ENCODE results near the gene KRT33B. TPM values are rescaled to one million over a fixed set of nuclear protein-coding genes. Genes with fewer than 3 reads are reported as not detected.

The KRT33B gene
- not detected for polyA plus RNA-seq
- long read RNA-seq, donor 1: 0 reads
- long read RNA-seq, donor 2: 0 reads
- long read RNA-seq, donor 3: 0 reads
- long read RNA-seq, donor 4: 0 reads
- long read RNA-seq, donor 5: 0 reads
- long read RNA-seq, donor 6: 0 reads
- long read RNA-seq, donor 7: 0 reads
- long read RNA-seq, donor 8: 0 reads
- long read RNA-seq, donor 9: 0 reads
- long read RNA-seq, donor 10: 0 reads
- long read RNA-seq, donor 11: 0 reads

DNA sequence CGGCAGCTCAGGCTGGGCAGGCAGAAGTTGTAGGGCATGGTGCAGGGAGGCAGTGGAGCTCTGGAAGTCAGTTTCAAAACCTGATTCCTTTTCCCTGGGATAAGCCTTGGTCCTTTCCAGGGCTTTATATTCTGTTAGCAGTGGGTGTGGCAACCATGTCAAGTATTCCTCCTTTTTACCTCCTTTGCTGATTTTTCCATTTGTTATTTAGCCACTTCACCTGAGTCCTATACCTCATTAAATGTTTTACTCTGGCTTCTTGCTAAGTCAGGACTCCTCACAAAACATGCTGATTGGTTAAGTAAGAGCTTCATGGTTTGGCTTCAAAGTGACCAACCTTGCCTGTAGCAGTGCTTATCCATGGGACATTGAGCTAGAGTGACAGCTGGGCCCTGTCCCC lies at the start of gene KRT33B:
TSS of gene KRT33B (minus strand) at position 101 of the 400 bp plus-strand sequence. CDS start at position 38, 63 bp downstream.
- H3K27ac ChIP-seq (ENCODE audit: low read length): no peak within 1 kb of the TSS
- no peak within 1 kb of the TSS for H3K4me3 ChIP-seq (ENCODE audit: low read length)
- H3K9me3 ChIP-seq (ENCODE audit: control insufficient read depth, low read depth, low read length): no peaks in the 10 kb centered on the region
- no peaks in the 10 kb centered on the region for H3K36me3 ChIP-seq (ENCODE audit: control insufficient read depth, insufficient read depth, low read length)
- H3K4me1 ChIP-seq (ENCODE audit: control insufficient read depth, insufficient read depth, low read length): no peaks in the 10 kb centered on the region
- DNase-seq: no peak
- H3K27me3 ChIP-seq (ENCODE audit: control insufficient read depth, insufficient read depth, low read length): peaks cover 6% of the 10 kb centered on the region
- no CpG with 5 or more reads among the region's 1 CpG for WGBS (ENCODE audit: insufficient coverage, low lambda C conversion rate)

DNA sequence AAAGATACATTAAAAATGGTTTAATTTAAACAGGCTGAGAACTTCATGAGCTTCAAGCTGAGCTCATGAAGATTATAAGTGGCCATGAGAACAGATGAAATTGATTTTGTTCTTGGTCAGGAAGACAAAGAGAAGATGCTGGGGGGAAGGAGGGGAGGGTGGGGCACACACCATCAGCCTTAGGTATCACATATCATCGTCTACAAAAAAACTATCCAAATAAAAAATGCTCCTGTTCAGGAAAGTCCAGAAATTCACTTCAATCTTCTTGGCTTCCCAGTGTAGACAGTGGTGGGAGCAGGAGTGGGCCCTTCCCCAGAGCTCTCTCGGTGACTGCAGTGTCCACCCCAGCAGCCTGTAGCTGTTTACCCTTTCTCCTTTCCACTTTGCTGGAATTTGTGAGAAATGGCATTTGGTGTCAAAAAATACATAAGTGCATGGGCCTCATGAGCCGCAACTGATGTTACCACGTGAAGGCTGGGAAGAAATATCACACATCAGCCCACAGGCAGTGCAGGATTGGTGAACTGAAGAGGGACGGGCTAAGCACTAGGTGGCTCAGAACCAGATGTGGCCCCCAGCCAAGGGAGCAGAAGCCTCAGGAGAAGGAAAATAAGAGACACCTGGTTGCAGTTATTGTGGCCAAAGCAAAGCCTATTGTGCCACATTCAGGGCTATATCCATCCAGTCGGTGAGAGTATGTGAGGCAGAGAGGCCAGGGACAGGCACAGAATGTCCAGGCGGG lies 48.7 kb upstream of the KRT33B start:
- no CpG with 5 or more reads among the region's 7 CpGs for WGBS (ENCODE audit: insufficient coverage, low lambda C conversion rate)
- Histone ChIP-seq H3K27ac (ENCODE audit: low read length) (no peak overlapping the region), H3K4me3 (ENCODE audit: low read length) (no peak overlapping the region), H3K4me1 (ENCODE audit: control insufficient read depth, insufficient read depth, low read length) (no peaks in the 10 kb centered on the region), H3K9me3 (ENCODE audit: control insufficient read depth, low read depth, low read length) (no peaks in the 10 kb centered on the region), H3K27me3 (ENCODE audit: control insufficient read depth, insufficient read depth, low read length) (no peaks in the 10 kb centered on the region), H3K36me3 (ENCODE audit: control insufficient read depth, insufficient read depth, low read length) (no peaks in the 10 kb centered on the region)
- DNase-seq: no peak

DNA sequence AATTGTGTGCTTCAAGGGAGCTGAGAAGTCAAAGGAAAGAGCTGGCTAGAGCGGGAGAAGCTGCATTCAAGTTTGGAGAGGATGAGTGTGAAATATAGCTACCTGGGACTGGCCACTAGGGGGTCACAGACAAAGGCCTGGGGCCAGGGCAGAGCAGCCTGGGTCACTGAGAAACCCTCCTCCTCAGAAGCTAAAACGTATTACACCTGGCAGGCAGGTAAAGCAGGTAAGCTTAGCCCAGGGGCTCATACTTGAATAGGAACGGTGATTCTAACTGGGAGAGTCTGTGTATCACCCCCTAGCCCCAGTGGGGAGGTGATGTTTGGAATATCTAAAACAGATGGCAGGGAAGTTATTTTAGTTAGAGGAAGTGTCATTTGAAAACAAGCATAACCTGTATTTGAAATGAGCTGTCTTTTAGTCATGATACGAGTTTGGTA lies 48.0 kb upstream of the KRT33B start:
- H3K4me1 ChIP-seq (ENCODE audit: control insufficient read depth, insufficient read depth, low read length): no peaks in the 10 kb centered on the region
- no peak overlapping the region for H3K27ac ChIP-seq (ENCODE audit: low read length)
- no peak overlapping the region for H3K4me3 ChIP-seq (ENCODE audit: low read length)
- H3K9me3 ChIP-seq (ENCODE audit: control insufficient read depth, low read depth, low read length): no peaks in the 10 kb centered on the region
- WGBS (ENCODE audit: insufficient coverage, low lambda C conversion rate): 86% methylated on average over 1 of the region's 4 CpGs
- no peaks in the 10 kb centered on the region for H3K27me3 ChIP-seq (ENCODE audit: control insufficient read depth, insufficient read depth, low read length)
- no peaks in the 10 kb centered on the region for H3K36me3 ChIP-seq (ENCODE audit: control insufficient read depth, insufficient read depth, low read length)
- DNase-seq: no peak

DNA sequence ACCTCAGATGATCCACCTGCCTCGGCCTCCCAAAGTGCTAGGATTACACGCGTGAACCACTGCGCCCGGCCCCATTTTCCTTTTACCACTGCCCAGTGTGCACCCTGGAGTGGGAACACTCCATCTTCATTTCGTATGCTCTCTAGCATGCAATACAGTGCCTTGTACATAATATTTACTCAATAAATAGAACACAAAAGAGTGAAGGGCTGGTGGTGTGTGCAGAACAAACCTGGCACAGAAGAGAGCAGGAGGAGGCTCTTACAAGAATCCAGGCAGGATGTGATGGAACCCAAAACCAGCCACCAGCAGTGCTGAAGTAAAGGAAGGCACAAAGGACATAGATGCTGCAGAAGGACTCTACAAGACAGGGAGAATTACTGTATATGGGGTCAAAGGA lies 47.5 kb upstream of the KRT33B start:
- Histone ChIP-seq H3K36me3 (ENCODE audit: control insufficient read depth, insufficient read depth, low read length) (no peaks in the 10 kb centered on the region), H3K27ac (ENCODE audit: low read length) (no peak overlapping the region), H3K4me3 (ENCODE audit: low read length) (no peak overlapping the region), H3K27me3 (ENCODE audit: control insufficient read depth, insufficient read depth, low read length) (no peaks in the 10 kb centered on the region), H3K4me1 (ENCODE audit: control insufficient read depth, insufficient read depth, low read length) (no peaks in the 10 kb centered on the region), H3K9me3 (ENCODE audit: control insufficient read depth, low read depth, low read length) (no peaks in the 10 kb centered on the region)
- DNase-seq: no peak
- WGBS (ENCODE audit: insufficient coverage, low lambda C conversion rate): no CpG with 5 or more reads among the region's 6 CpGs

DNA sequence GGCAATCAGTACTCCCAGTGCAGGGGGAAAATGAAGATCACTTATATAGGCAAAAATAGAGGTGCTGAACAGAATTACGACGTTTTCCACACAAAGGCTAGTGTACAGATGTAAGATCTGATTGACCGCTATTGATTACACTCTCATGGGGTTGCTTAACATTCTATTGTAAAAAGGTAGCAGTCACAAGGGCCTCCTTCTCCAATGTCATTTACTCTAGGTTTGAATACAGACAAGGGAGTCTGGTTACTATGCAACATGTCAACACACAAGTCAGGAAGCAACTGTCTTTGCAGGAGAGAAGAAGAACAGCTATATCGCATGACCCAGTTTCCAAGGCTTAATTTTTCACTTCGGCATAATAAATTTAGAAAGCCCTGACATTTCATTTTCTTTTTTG lies 46.9 kb upstream of the KRT33B start:
- Histone ChIP-seq H3K27me3 (ENCODE audit: control insufficient read depth, insufficient read depth, low read length) (no peaks in the 10 kb centered on the region), H3K4me3 (ENCODE audit: low read length) (no peak overlapping the region), H3K27ac (ENCODE audit: low read length) (no peak overlapping the region), H3K4me1 (ENCODE audit: control insufficient read depth, insufficient read depth, low read length) (no peaks in the 10 kb centered on the region), H3K9me3 (ENCODE audit: control insufficient read depth, low read depth, low read length) (no peaks in the 10 kb centered on the region), H3K36me3 (ENCODE audit: control insufficient read depth, insufficient read depth, low read length) (no peaks in the 10 kb centered on the region)
- WGBS (ENCODE audit: insufficient coverage, low lambda C conversion rate): 88% methylated on average over 1 of the region's 5 CpGs
- no peak for DNase-seq

DNA sequence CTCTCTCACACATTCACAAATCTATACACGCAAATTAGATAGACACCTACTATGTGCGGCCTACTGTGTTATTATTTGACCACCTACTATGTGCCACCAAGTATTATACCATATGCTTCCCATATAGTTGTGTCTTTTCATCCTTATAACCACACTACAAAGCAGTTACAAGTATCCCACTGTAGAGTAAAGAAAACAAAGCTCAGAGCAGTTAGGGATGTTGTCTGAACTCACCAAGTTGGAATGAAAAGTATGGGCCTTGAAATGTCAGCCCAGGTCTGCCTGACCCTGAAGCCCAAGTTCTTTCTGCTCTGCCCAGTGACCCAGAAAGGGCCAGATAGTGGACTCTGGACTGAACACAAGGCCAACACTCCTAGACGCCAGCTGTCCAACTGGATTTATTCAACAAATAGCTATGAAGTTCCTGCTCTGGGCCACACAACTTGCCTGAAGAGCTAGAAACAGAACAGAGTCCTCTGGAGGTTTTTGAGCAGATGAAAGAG lies 46.3 kb upstream of the KRT33B start:
- Histone ChIP-seq H3K27me3 (ENCODE audit: control insufficient read depth, insufficient read depth, low read length) (no peaks in the 10 kb centered on the region), H3K36me3 (ENCODE audit: control insufficient read depth, insufficient read depth, low read length) (no peaks in the 10 kb centered on the region), H3K27ac (ENCODE audit: low read length) (no peak overlapping the region), H3K4me3 (ENCODE audit: low read length) (no peak overlapping the region), H3K9me3 (ENCODE audit: control insufficient read depth, low read depth, low read length) (no peaks in the 10 kb centered on the region), H3K4me1 (ENCODE audit: control insufficient read depth, insufficient read depth, low read length) (no peaks in the 10 kb centered on the region)
- no peak for DNase-seq
- 65% methylated on average over 2 of the region's 3 CpGs for WGBS (ENCODE audit: insufficient coverage, low lambda C conversion rate)

DNA sequence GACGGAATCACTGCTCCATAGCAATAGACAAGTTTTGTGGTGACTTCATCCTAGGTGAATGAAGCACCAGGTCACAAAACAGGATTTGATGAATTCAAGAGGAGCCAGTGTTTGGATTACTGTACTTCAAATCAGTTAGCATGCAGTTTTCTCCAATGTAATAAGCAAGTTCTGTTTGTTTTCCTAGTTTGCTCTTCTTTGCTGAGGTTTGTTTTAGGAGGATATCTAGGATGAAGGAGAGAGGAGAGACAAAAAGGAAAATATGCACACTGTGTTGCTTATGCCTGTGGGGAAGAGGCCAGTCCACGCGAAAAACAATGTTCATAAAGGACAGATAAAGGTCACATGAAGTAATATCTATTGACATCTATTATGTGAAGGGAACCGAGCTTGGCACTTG lies 45.8 kb upstream of the KRT33B start:
- no peaks in the 10 kb centered on the region for H3K27me3 ChIP-seq (ENCODE audit: control insufficient read depth, insufficient read depth, low read length)
- DNase-seq: no peak
- no peaks in the 10 kb centered on the region for H3K36me3 ChIP-seq (ENCODE audit: control insufficient read depth, insufficient read depth, low read length)
- no peak overlapping the region for H3K27ac ChIP-seq (ENCODE audit: low read length)
- no peaks in the 10 kb centered on the region for H3K9me3 ChIP-seq (ENCODE audit: control insufficient read depth, low read depth, low read length)
- H3K4me3 ChIP-seq (ENCODE audit: low read length): no peak overlapping the region
- WGBS (ENCODE audit: insufficient coverage, low lambda C conversion rate): no CpG with 5 or more reads among the region's 4 CpGs
- H3K4me1 ChIP-seq (ENCODE audit: control insufficient read depth, insufficient read depth, low read length): no peaks in the 10 kb centered on the region

DNA sequence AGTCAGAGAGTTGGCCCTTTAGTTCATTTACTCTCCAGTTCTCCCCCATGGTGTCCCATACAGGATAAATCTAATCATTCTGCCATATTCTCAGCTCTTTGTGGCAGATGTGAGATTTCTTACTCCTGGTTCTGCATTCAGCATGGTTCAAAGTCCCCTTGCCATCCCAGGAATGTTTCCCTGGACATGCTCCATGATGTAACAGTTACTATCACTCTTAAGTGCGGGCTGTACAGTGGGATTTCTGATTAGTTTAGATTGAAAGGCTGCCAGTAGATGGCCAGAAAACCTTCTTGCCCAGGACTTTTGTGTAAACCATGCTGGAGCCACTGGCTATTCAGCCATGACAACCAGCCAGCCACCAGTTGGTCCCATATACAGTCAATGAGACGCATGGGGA lies 44.4 kb upstream of the KRT33B start:
- DNase-seq: no peak
- H3K4me3 ChIP-seq (ENCODE audit: low read length): no peak overlapping the region
- no CpG with 5 or more reads among the region's 2 CpGs for WGBS (ENCODE audit: insufficient coverage, low lambda C conversion rate)
- no peaks in the 10 kb centered on the region for H3K4me1 ChIP-seq (ENCODE audit: control insufficient read depth, insufficient read depth, low read length)
- H3K9me3 ChIP-seq (ENCODE audit: control insufficient read depth, low read depth, low read length): no peaks in the 10 kb centered on the region
- no peak overlapping the region for H3K27ac ChIP-seq (ENCODE audit: low read length)
- H3K36me3 ChIP-seq (ENCODE audit: control insufficient read depth, insufficient read depth, low read length): no peaks in the 10 kb centered on the region
- H3K27me3 ChIP-seq (ENCODE audit: control insufficient read depth, insufficient read depth, low read length): no peaks in the 10 kb centered on the region

DNA sequence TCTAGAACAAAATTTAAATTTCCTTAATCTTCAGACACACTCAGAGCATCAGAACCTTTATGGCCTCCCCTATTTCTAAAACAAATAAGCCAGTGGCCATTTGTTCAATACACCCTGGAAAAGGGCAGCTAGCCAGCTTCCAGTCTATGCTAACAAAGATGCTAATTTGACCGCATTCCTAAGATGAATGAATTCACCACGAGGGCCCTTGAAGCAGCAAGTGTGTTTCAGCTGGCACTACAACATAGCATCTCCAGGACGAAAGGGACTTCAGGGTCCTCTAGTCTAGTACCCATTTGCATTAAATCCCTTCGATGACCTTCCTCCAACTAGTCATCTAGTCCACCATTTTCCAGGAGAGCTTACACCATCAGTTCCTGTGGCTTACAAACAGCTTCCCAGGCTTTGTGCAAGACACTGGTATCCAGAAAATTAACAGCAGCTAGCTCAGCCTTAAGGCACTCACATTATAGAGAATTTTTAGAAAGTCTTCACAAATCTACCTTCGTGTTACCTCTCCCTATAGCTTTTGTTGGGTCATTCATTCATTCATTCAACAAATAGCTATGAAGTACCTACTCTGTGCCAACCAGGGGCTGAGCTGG lies 43.8 kb upstream of the KRT33B start:
- no peak for DNase-seq
- no peak overlapping the region for H3K27ac ChIP-seq (ENCODE audit: low read length)
- H3K36me3 ChIP-seq (ENCODE audit: control insufficient read depth, insufficient read depth, low read length): no peaks in the 10 kb centered on the region
- no peaks in the 10 kb centered on the region for H3K9me3 ChIP-seq (ENCODE audit: control insufficient read depth, low read depth, low read length)
- 69% methylated on average over 2 of the region's 5 CpGs for WGBS (ENCODE audit: insufficient coverage, low lambda C conversion rate)
- H3K4me3 ChIP-seq (ENCODE audit: low read length): no peak overlapping the region
- H3K27me3 ChIP-seq (ENCODE audit: control insufficient read depth, insufficient read depth, low read length): no peaks in the 10 kb centered on the region
- no peaks in the 10 kb centered on the region for H3K4me1 ChIP-seq (ENCODE audit: control insufficient read depth, insufficient read depth, low read length)

DNA sequence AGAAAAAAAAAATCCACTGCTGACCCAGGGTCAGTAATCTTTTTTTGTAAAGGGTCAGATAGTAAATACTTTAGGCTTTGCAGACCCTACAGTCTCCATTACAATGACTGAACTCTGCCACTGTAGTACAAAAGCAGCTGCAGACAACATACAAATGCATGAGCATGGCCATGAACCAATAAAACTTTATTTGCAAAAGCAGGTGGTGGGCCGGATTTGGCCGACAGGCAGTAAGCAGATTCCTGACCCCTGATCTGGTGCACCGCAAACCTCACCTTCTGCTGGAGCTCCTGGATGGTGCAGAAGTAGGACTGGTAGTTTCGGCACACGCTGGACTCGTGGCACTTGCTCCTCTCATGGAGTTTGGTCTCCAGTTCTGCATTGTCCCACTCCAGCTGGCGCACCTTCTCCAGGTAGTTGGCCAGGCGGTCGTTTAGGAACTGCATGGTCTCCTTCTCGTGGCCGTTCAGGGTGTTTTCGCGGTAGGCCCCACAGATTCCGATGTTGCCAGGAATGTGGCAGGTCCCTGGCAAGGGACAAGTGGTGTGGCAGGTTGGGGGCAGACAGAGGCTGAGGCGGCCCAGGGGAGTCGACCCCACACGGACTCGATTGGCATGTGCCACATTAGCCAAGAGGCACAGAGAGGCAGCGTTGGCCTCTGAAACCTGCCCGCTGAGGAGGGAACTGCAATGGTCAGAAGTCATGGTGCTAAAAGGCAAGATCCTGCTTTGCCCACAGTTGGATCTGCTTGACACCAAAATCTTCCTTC lies 41.6 kb upstream of the KRT33B start:
- DNase-seq: no peak
- H3K9me3 ChIP-seq (ENCODE audit: control insufficient read depth, low read depth, low read length): no peaks in the 10 kb centered on the region
- no CpG with 5 or more reads among the region's 20 CpGs for WGBS (ENCODE audit: insufficient coverage, low lambda C conversion rate)
- H3K27me3 ChIP-seq (ENCODE audit: control insufficient read depth, insufficient read depth, low read length): peaks cover 1% of the 10 kb centered on the region
- no peaks in the 10 kb centered on the region for H3K4me1 ChIP-seq (ENCODE audit: control insufficient read depth, insufficient read depth, low read length)
- no peak overlapping the region for H3K27ac ChIP-seq (ENCODE audit: low read length)
- H3K36me3 ChIP-seq (ENCODE audit: control insufficient read depth, insufficient read depth, low read length): no peaks in the 10 kb centered on the region
- H3K4me3 ChIP-seq (ENCODE audit: low read length): no peak overlapping the region
